HL-60 (cell line): ENCODE results near the gene PDCD2L.

Source experiments
- DNase-seq, 2 experiments: peaks; one replicate each; pipeline ENCODE4 v3.0.0-alpha.2; 2010 to 2020; ENCODE audit warnings: low read depth in 1 of 2, low spot score in 1 of 2
- H3K27ac ChIP-seq: fragments of 250-450 bp; sonication (Bioruptor Pico); replicated peaks from 2 replicates; pipeline ENCODE4 v1.5.1; 2020; ENCODE audit warnings: mild to moderate bottlenecking, moderate library complexity
- H3K27me3 ChIP-seq: fragments of 250-450 bp; sonication (Bioruptor Pico); 2 replicates; pipeline ENCODE4 v1.5.1; 2021; ENCODE audit warnings: mild to moderate bottlenecking, moderate library complexity; ENCODE audit not compliant: insufficient read depth, poor library complexity, severe bottlenecking
- H3K4me3 ChIP-seq: replicated peaks from 2 replicates; pipeline ENCODE4 v1.5.1; 2011; ENCODE audit warnings: mild to moderate bottlenecking, control low read depth, low read length; ENCODE audit not compliant: insufficient read depth
- CTCF ChIP-seq: IDR thresholded peaks from one replicate; pipeline ENCODE4 v1.5.1; 2011; ENCODE audit warnings: low read length, control low read depth, inconsistent platforms; ENCODE audit not compliant: insufficient read depth
- GABPA ChIP-seq: IDR thresholded peaks from 2 replicates; pipeline ENCODE4 v1.6.1; 2012; ENCODE audit warnings: low read depth
- POLR2AphosphoS5 ChIP-seq: IDR thresholded peaks from 2 replicates; pipeline ENCODE4 v1.6.1; 2012; ENCODE audit warnings: low read depth
- REST ChIP-seq: IDR thresholded peaks from 2 replicates; pipeline ENCODE4 v1.6.1; 2012; ENCODE audit warnings: low read depth; ENCODE audit not compliant: insufficient replicate concordance
- SPI1 ChIP-seq: IDR thresholded peaks from 2 replicates; pipeline ENCODE4 v1.6.1; 2012; ENCODE audit warnings: low read depth, mild to moderate bottlenecking, borderline replicate concordance

Gene PDCD2L

GRCh38 chr19:34471906-34472700, 67.9 kb downstream of the PDCD2L start:
- no peak overlapping the region for H3K27ac ChIP-seq
- no peak for TF ChIP-seq CTCF
- no peak for TF ChIP-seq SPI1
- TF ChIP-seq GABPA, result no peak
- no peak for TF ChIP-seq REST
- TF ChIP-seq POLR2AphosphoS5, result no peak
- DNase-seq, result no peak

GRCh38 chr19:34474233-34474989, 70.2 kb downstream of the PDCD2L start:
- Histone ChIP-seq H3K27ac (peak overlapping the region; percentile 45; the same call in 1 of the 2 replicates), H3K4me3 (no peak overlapping the region), H3K27me3 (no peaks in the 10 kb centered on the region)
- no peak for DNase-seq
- TF ChIP-seq POLR2AphosphoS5 (no peak), REST (no peak), SPI1 (no peak), GABPA (no peak), CTCF (no peak)

More at GRCh38 chr19:34471906-34472700, 67.9 kb downstream of the PDCD2L start:
- no peak overlapping the region for H3K4me3 ChIP-seq
- no peaks in the 10 kb centered on the region for H3K27me3 ChIP-seq

DNA sequence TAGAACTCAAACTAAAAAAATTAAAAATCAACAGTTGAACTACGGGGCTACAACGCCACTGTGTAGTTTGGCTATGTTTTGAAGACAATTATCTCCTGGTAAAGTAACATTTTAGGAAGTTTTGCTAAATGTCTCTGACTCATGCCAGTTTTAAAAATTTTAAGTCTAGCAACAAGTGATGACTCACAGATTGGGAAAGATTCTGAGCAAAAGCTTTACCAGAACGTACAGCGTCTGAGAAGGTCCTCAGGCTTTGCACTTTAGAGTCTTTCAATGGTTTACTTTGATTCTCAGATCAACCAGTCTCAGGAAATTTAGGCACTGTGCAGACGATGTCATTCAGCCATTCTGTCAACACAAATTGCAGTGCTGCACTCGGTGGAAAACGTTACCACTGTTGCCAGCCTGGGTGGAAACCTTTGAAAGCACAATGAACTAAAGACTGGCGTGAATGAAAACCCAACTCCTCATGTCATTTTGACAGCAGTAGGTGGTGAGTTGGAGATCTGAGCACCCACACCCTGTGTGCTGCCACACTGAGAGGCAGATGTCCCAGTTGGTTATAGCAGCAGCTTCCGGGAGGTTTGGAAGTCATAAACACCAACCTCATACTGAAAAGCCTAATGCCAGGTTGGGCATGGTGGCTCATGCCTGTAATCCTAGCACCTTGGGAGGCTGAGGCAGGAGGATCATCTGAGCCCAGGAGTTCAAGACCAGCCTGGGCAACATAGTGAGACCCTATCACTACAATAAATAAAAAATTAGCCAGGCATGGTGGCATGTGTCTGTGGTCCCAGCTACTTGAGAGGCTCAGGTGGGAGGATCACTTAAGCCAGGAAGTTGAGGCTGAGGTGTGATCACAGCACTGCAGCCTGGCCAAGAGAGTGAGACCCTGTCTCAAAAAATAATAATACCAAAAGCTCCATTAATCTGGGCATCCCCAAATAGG, 71.1 kb downstream of the PDCD2L start:
- TF ChIP-seq GABPA (no peak), SPI1 (no peak), REST (no peak), POLR2AphosphoS5 (peak; percentile 49; the same call in 1 of the 2 replicates), CTCF (no peak)
- Histone ChIP-seq H3K27ac (peak overlapping the region; percentile 45; the same call in 1 of the 2 replicates), H3K4me3 (no peak overlapping the region), H3K27me3 (no peaks in the 10 kb centered on the region)
- DNase-seq, result peak; percentile 30 to 55
